Measurements from ENCODE around the gene ADAMTS4. TPM values are rescaled to one million over a fixed set of nuclear protein-coding genes. Genes with fewer than 3 reads are reported as not detected.
A peak's percentile ranks its signal among the peaks of the same experiment; 100 is the strongest.

The ADAMTS4 gene
- total RNA-seq, 6 experiments from 2014 or later = 3.4 to 8.3 (median 6.5) TPM

- H3K9me3 Mint-ChIP-seq = no peaks in the 10 kb centered on the region
- no peak overlapping the region for H3K4me3 Mint-ChIP-seq
- H3K4me1 Mint-ChIP-seq (ENCODE audit: low read depth) = peaks cover 21% of the 10 kb centered on the region
- no peak overlapping the region for H3K27ac Mint-ChIP-seq
- no peaks in the 10 kb centered on the region for H3K36me3 Mint-ChIP-seq (ENCODE audit: low read depth)
- peaks cover 1% of the 10 kb centered on the region; the same call in 1 of the 2 replicates for H3K27me3 Mint-ChIP-seq (ENCODE audit: insufficient read depth)
- no peak for TF ChIP-seq CTCF (IDR thresholded peaks at IDR 0.05)
- no peak for DNase-seq
These were observed 6.9 kb downstream of the ADAMTS4 start for GRCh38 chr1:161191971-161192370.

GRCh38 chr1:161190962-161191521, 7.8 kb downstream of the ADAMTS4 start:
- H3K4me3 Mint-ChIP-seq = no peak overlapping the region
- peaks cover 1% of the 10 kb centered on the region; the same call in 1 of the 2 replicates for H3K27me3 Mint-ChIP-seq (ENCODE audit: insufficient read depth)
- H3K36me3 Mint-ChIP-seq (ENCODE audit: low read depth) = no peaks in the 10 kb centered on the region
- no peak overlapping the region for H3K27ac Mint-ChIP-seq
- no peak for DNase-seq
- no peak for TF ChIP-seq CTCF (IDR thresholded peaks at IDR 0.05)
- H3K9me3 Mint-ChIP-seq = no peaks in the 10 kb centered on the region
- H3K4me1 Mint-ChIP-seq (ENCODE audit: low read depth) = peaks cover 17% of the 10 kb centered on the region

GRCh38 chr1:161189036-161189435, 9.8 kb downstream of the ADAMTS4 start:
- no peak for DNase-seq
- TF ChIP-seq CTCF (IDR thresholded peaks at IDR 0.05) = no peak
- peaks cover 28% of the 10 kb centered on the region for H3K4me1 Mint-ChIP-seq (ENCODE audit: low read depth)
- peaks cover 1% of the 10 kb centered on the region for H3K27me3 Mint-ChIP-seq (ENCODE audit: insufficient read depth)
- H3K4me3 Mint-ChIP-seq = no peak overlapping the region
- peak overlapping the region; percentile 65; the same call in 1 of the 2 replicates for H3K27ac Mint-ChIP-seq
- H3K36me3 Mint-ChIP-seq (ENCODE audit: low read depth) = no peaks in the 10 kb centered on the region
- H3K9me3 Mint-ChIP-seq = no peaks in the 10 kb centered on the region

- H3K9me3 Mint-ChIP-seq = no peaks in the 10 kb centered on the region
- DNase-seq = no peak
- no peak for TF ChIP-seq CTCF (IDR thresholded peaks at IDR 0.05)
- peaks cover 1% of the 10 kb centered on the region for H3K27me3 Mint-ChIP-seq (ENCODE audit: insufficient read depth)
- no peak overlapping the region for H3K4me3 Mint-ChIP-seq
- H3K4me1 Mint-ChIP-seq (ENCODE audit: low read depth) = peaks cover 28% of the 10 kb centered on the region
- H3K36me3 Mint-ChIP-seq (ENCODE audit: low read depth) = no peaks in the 10 kb centered on the region
- no peak overlapping the region for H3K27ac Mint-ChIP-seq
These were observed 10.5 kb downstream of the ADAMTS4 start for GRCh38 chr1:161188381-161188780.

GRCh38 chr1:161187311-161187710, 11.5 kb downstream of the ADAMTS4 start:
- H3K4me1 Mint-ChIP-seq (ENCODE audit: low read depth) = peaks cover 32% of the 10 kb centered on the region

More at GRCh38 chr1:161187311-161187710, 11.5 kb downstream of the ADAMTS4 start:
- Mint-ChIP-seq H3K27me3 (ENCODE audit: insufficient read depth) (peaks cover 1% of the 10 kb centered on the region), H3K4me3 (no peak overlapping the region), H3K27ac (no peak overlapping the region), H3K36me3 (ENCODE audit: low read depth) (no peaks in the 10 kb centered on the region), H3K9me3 (no peaks in the 10 kb centered on the region)
- DNase-seq = no peak
- TF ChIP-seq CTCF (IDR thresholded peaks at IDR 0.05) = no peak

Measured in HFFc6 (cell line).